HepG2 (cell line): ENCODE data around the gene CBFA2T2. TPM values are rescaled to one million over a fixed set of nuclear protein-coding genes. Genes with fewer than 3 reads are reported as not detected.
A peak's percentile ranks its signal among the peaks of the same experiment; 100 is the strongest.

Source experiments
- CCDC6 ChIP-seq: sonication (generic); formaldehyde crosslinking; IDR thresholded peaks from 2 replicates; pipeline ENCODE4 v1.8.1; 2022; ENCODE audit warnings: mild to moderate bottlenecking, missing genetic modification reagents, moderate library complexity
- CENPT ChIP-seq: sonication (generic); formaldehyde crosslinking; IDR thresholded peaks from 2 replicates; pipeline ENCODE4 v1.8.0; 2022; ENCODE audit warnings: low read depth, mild to moderate bottlenecking, moderate library complexity, missing genetic modification reagents
- MAFG ChIP-seq: sonication (generic); formaldehyde crosslinking; IDR thresholded peaks from 2 replicates; pipeline ENCODE4 v1.5.1; 2020; ENCODE audit warnings: mild to moderate bottlenecking, missing genetic modification reagents
- PBX3 ChIP-seq: sonication (generic); formaldehyde crosslinking; IDR thresholded peaks from 2 replicates; pipeline ENCODE4 v1.8.1; 2023; ENCODE audit warnings: missing genetic modification reagents, inconsistent platforms, borderline replicate concordance
- POLR2A ChIP-seq, 2 experiments: IDR thresholded peaks; 2 replicates each; pipeline ENCODE4 v1.6.1; 2011; ENCODE audit warnings: low read depth in 2 of 2, low read length in 2 of 2, mild to moderate bottlenecking in 1 of 2, moderate library complexity in 1 of 2; ENCODE audit not compliant: insufficient read depth in 1 of 2
- SAFB2 ChIP-seq: sonication (generic); formaldehyde crosslinking; IDR thresholded peaks from 2 replicates; pipeline ENCODE4 v1.5.1; 2020; ENCODE audit warnings: missing genetic modification reagents, low read depth, mild to moderate bottlenecking, borderline replicate concordance
- SMARCE1 ChIP-seq: fragments of 450-650 bp; IDR thresholded peaks from 2 replicates; pipeline ENCODE4 v1.6.1; 2017; ENCODE audit warnings: borderline replicate concordance
- SNAPC4 ChIP-seq: sonication (generic); formaldehyde crosslinking; IDR thresholded peaks from 2 replicates; pipeline ENCODE4 v1.4.0; 2020; ENCODE audit warnings: mild to moderate bottlenecking, missing genetic modification reagents
- THRA ChIP-seq: sonication (generic); formaldehyde crosslinking; IDR thresholded peaks from 2 replicates; pipeline ENCODE4 v1.4.0; 2020; ENCODE audit warnings: missing genetic modification reagents, borderline replicate concordance
- ZKSCAN5 ChIP-seq: sonication (generic); formaldehyde crosslinking; IDR thresholded peaks from 2 replicates; pipeline ENCODE4 v1.5.1; 2020; ENCODE audit warnings: mild to moderate bottlenecking, missing genetic modification reagents
- ZNF292 ChIP-seq: sonication (generic); formaldehyde crosslinking; IDR thresholded peaks from 2 replicates; pipeline ENCODE4 v1.8.1; 2022; ENCODE audit warnings: mild to moderate bottlenecking, low read depth, missing genetic modification reagents, borderline replicate concordance
- ZNF383 ChIP-seq: sonication (generic); formaldehyde crosslinking; IDR thresholded peaks from 2 replicates; pipeline ENCODE4 v1.4.0; 2020; ENCODE audit warnings: missing genetic modification reagents, mild to moderate bottlenecking, borderline replicate concordance
- ZNF503 ChIP-seq: sonication (generic); formaldehyde crosslinking; IDR thresholded peaks from 2 replicates; pipeline ENCODE4 v1.4.0; 2020; ENCODE audit warnings: missing genetic modification reagents
- ZNF512B ChIP-seq: sonication (generic); formaldehyde crosslinking; IDR thresholded peaks from 2 replicates; pipeline ENCODE4 v1.5.1; 2020; ENCODE audit warnings: missing genetic modification reagents, mild to moderate bottlenecking, borderline replicate concordance
- ZSCAN12 ChIP-seq: sonication (generic); formaldehyde crosslinking; IDR thresholded peaks from 2 replicates; pipeline ENCODE4 v1.9.0; 2021; ENCODE audit warnings: mild to moderate bottlenecking, missing genetic modification reagents
- polyA plus RNA-seq, 8 experiments: library from polyadenylated mRNA; depleted of rRNA in 3 of 8; stranded (reverse) in 7 of 8; unstranded in 1 of 8; fragments of >200 nt; fragmentation: Illumina TruSeq in 4 of 8; extraction: Trizol in 4 of 8; gene quantifications; 2 replicates each; pipeline versions ENCODE4 v1.2.1 to v1.2.3, GENCODE V29; 2011 to 2016; ENCODE audit warnings: low read depth in 4 of 8, missing spikeins in 1 of 8, mixed read lengths in 1 of 8; ENCODE audit not compliant: insufficient read depth in 1 of 8
- total RNA-seq, 5 experiments: library from RNA; depleted of rRNA; stranded (reverse); fragments of >200 nt; fragmentation: Illumina TruSeq; extraction: Trizol; gene quantifications; 2 replicates each; pipeline ENCODE4 v1.2.3, GENCODE V29; 2016; ENCODE audit warnings: low read depth in 1 of 5

Gene CBFA2T2
- total and polyA plus RNA-seq, 2 of the 13 experiments (the other 11 are each of a cell fraction or from before 2014, with no cell fraction given), result 6.3 to 21.2 TPM

GRCh38 chr20:33686100-33686983 lies 196.4 kb downstream of the CBFA2T2 start, which contains the start of gene E2F1 (continued):
- no peak; the same call in 1 of the 2 replicates for TF ChIP-seq PBX3 (CRISPR knock-in tag)
- TF ChIP-seq ZNF292 (CRISPR knock-in tag), result no peak; the same call in 1 of the 2 replicates
- no peak; the same call in 1 of the 2 replicates for TF ChIP-seq CENPT (CRISPR knock-in tag)
- no peak for TF ChIP-seq ZNF383 (CRISPR knock-in tag)
- no peak for TF ChIP-seq ZNF503 (CRISPR knock-in tag)
- no peak for TF ChIP-seq ZKSCAN5 (CRISPR knock-in tag)
- TF ChIP-seq MAFG, result no peak
- TF ChIP-seq THRA (CRISPR knock-in tag), result no peak; the same call in 1 of the 2 replicates
- TF ChIP-seq POLR2A (IDR thresholded peaks at IDR 0.05; ENCODE audit: insufficient read depth in 1 of 2, low read depth in 2 of 2, low read length in 2 of 2), result peak; percentile 42 to 51; a peak in 1 of 4 replicates
- peak; percentile 98 for TF ChIP-seq CCDC6 (CRISPR knock-in tag)
- no peak for TF ChIP-seq ZNF512B (CRISPR knock-in tag)
- no peak; the same call in 1 of the 2 replicates for TF ChIP-seq SAFB2 (CRISPR knock-in tag)
- no peak for TF ChIP-seq SNAPC4 (CRISPR knock-in tag)
- TF ChIP-seq ZSCAN12, result peak; percentile 87
- no peak for TF ChIP-seq SMARCE1
